Upper lobe of left lung (tissue), 4 donors: Measurements from ENCODE around the gene FCAMR.

Experiments
- CTCF ChIP-seq, 6 experiments: fragments of 450-650 bp in 4 of 6; fragments of 200-600 bp in 2 of 6; sonication (generic) in 2 of 6; IDR thresholded peaks; one replicate each; pipeline ENCODE4 v1.5.1; 2016 to 2019; ENCODE audit warnings: antibody characterized with exemption in 6 of 6
- EP300 ChIP-seq, 4 donors: sonication (generic); formaldehyde crosslinking; IDR thresholded peaks; one replicate each; pipeline ENCODE4 v1.5.1; 2017; ENCODE audit warnings: antibody characterized with exemption in 4 of 4, control low read depth in 2 of 4
- POLR2A ChIP-seq, 4 donors: fragments of 450-650 bp; IDR thresholded peaks; one replicate each; pipeline ENCODE4 v1.5.1; 2016 to 2017; ENCODE audit warnings: antibody characterized with exemption in 4 of 4, mild to moderate bottlenecking in 2 of 4

GRCh38 chr1:206949641-206950040 lies 20.6 kb downstream of the FCAMR start:
- no peak for TF ChIP-seq POLR2A (IDR thresholded peaks at IDR 0.05)
- no peak for TF ChIP-seq CTCF (IDR thresholded peaks at IDR 0.05)
- TF ChIP-seq EP300 (IDR thresholded peaks at IDR 0.05) = no peak
